GM18867 (cell line): Measurements from ENCODE around the gene FAM174C.

Experiments
- ATAC-seq: cut with Tn5 transposase; IDR thresholded peaks from one replicate; pipeline ENCODE4 v1.9.1; 2021; ENCODE audit warnings: mild to moderate bottlenecking, moderate library complexity; ENCODE audit not compliant: unreplicated experiment

Gene FAM174C

GRCh38 chr19:1249990-1250436, 25.3 kb upstream of the FAM174C start:
- no peak for ATAC-seq

- ATAC-seq: no peak
Observed at GRCh38 chr19:1250437-1251260, 24.7 kb upstream of the FAM174C start.

GRCh38 chr19:1251330-1252220, 23.8 kb upstream of the FAM174C start:
- no peak for ATAC-seq

- no peak for ATAC-seq
Observed at GRCh38 chr19:1252221-1252820, 23.0 kb upstream of the FAM174C start.

- ATAC-seq: no peak
Observed at GRCh38 chr19:1252821-1253513, 22.4 kb upstream of the FAM174C start.

- no peak for ATAC-seq
Observed at GRCh38 chr19:1253514-1254080, 21.7 kb upstream of the FAM174C start.

- no peak for ATAC-seq
Observed at GRCh38 chr19:1254081-1254527, 21.2 kb upstream of the FAM174C start.

- no peak for ATAC-seq
Observed at GRCh38 chr19:1254530-1255185, 20.7 kb upstream of the FAM174C start.

GRCh38 chr19:1255186-1256161, 19.9 kb upstream of the FAM174C start:
- no peak for ATAC-seq

- ATAC-seq: no peak
Observed at GRCh38 chr19:1256646-1257474, 18.5 kb upstream of the FAM174C start.

- ATAC-seq: no peak
Observed at GRCh38 chr19:1257475-1258162, 17.7 kb upstream of the FAM174C start.

- no peak for ATAC-seq
Observed at GRCh38 chr19:1258163-1258492, 17.2 kb upstream of the FAM174C start.

GRCh38 chr19:1258707-1259205, 16.6 kb upstream of the FAM174C start:
- ATAC-seq: no peak

GRCh38 chr19:1259206-1259875, 16.0 kb upstream of the FAM174C start:
- ATAC-seq: peak; percentile 32

- peak; percentile 6 for ATAC-seq
Observed at GRCh38 chr19:1259876-1260748, 15.2 kb upstream of the FAM174C start.
